Mesendoderm (in vitro differentiated cells): ENCODE results near the gene BAD.

ENCODE experiments used
- DNase-seq: peaks from one replicate; pipeline ENCODE4 v3.0.0; 2013
- H2AK5ac ChIP-seq: 2 replicates; pipeline ENCODE4 v1.6.1; 2013; ENCODE audit warnings: low read length, inconsistent platforms
- H2BK120ac ChIP-seq: 2 replicates; pipeline ENCODE4 v1.6.1; 2013; ENCODE audit warnings: low read depth, mild to moderate bottlenecking, low read length, moderate library complexity, mixed read lengths
- H2BK15ac ChIP-seq: replicated peaks from 2 replicates; pipeline ENCODE4 v1.6.1; 2013; ENCODE audit warnings: low read depth, mild to moderate bottlenecking, moderate library complexity
- H2BK5ac ChIP-seq: 2 replicates; pipeline ENCODE4 v1.6.1; 2013; ENCODE audit warnings: low read length, inconsistent platforms
- H3K18ac ChIP-seq: 2 replicates; pipeline ENCODE4 v1.6.1; 2013; ENCODE audit warnings: mild to moderate bottlenecking, low read length, mixed read lengths
- H3K23ac ChIP-seq: one replicate; pipeline ENCODE4 v1.6.1; 2013; ENCODE audit warnings: low read length
- H3K27ac ChIP-seq: 2 replicates; pipeline ENCODE4 v1.5.1; 2013; ENCODE audit warnings: low read depth, mild to moderate bottlenecking, inconsistent platforms, low read length, moderate library complexity
- H3K27me3 ChIP-seq: 2 replicates; pipeline ENCODE4 v1.6.1; 2013; ENCODE audit warnings: low read length, control low read depth, mild to moderate bottlenecking, inconsistent platforms; ENCODE audit not compliant: insufficient read depth, poor library complexity
- H3K36me3 ChIP-seq: 2 replicates; pipeline ENCODE4 v1.6.1; 2013; ENCODE audit warnings: low read length, inconsistent platforms; ENCODE audit not compliant: control insufficient read depth, insufficient read depth
- H3K4ac ChIP-seq: one replicate; pipeline ENCODE4 v1.6.1; 2013; ENCODE audit warnings: low read depth, mild to moderate bottlenecking, low read length, moderate library complexity
- H3K4me1 ChIP-seq: 2 replicates; pipeline ENCODE4 v1.6.1; 2013; ENCODE audit warnings: low read depth, low read length, inconsistent platforms; ENCODE audit not compliant: control insufficient read depth
- H3K4me2 ChIP-seq: 2 replicates; pipeline ENCODE4 v1.6.1; 2013; ENCODE audit warnings: low read length
- H3K4me3 ChIP-seq: 2 replicates; pipeline ENCODE4 v1.5.1; 2013; ENCODE audit warnings: mild to moderate bottlenecking, low read length
- H3K56ac ChIP-seq: one replicate; pipeline ENCODE4 v1.6.1; 2013; ENCODE audit warnings: low read length
- H3K79me1 ChIP-seq: 2 replicates; pipeline ENCODE4 v1.6.1; 2013; ENCODE audit warnings: low read length, inconsistent platforms
- H3K79me2 ChIP-seq: 2 replicates; pipeline ENCODE4 v1.6.1; 2013; ENCODE audit warnings: mild to moderate bottlenecking, low read length; ENCODE audit not compliant: control insufficient read depth, insufficient read depth
- H3K9ac ChIP-seq: 2 replicates; pipeline ENCODE4 v1.6.1; 2013; ENCODE audit warnings: low read length, inconsistent platforms
- H4K5ac ChIP-seq: one replicate; pipeline ENCODE4 v1.6.1; 2013; ENCODE audit warnings: low read length
- H4K8ac ChIP-seq: one replicate; pipeline ENCODE4 v1.6.1; 2013; ENCODE audit warnings: low read depth, mild to moderate bottlenecking, control low read depth, low read length, moderate library complexity
- WGBS: extraction: QIAGEN DNeasy Blood & Tissue Kit; methylation state at CpG from one replicate; pipeline ENCODE4 v1.1.7; 2013; ENCODE audit warnings: low lambda C conversion rate, missing lambda C conversion rate; ENCODE audit not compliant: insufficient coverage; ENCODE audit errors: extremely low coverage; 5-methylcytosine and 5-hydroxymethylcytosine counted together

BAD gene

DNA sequence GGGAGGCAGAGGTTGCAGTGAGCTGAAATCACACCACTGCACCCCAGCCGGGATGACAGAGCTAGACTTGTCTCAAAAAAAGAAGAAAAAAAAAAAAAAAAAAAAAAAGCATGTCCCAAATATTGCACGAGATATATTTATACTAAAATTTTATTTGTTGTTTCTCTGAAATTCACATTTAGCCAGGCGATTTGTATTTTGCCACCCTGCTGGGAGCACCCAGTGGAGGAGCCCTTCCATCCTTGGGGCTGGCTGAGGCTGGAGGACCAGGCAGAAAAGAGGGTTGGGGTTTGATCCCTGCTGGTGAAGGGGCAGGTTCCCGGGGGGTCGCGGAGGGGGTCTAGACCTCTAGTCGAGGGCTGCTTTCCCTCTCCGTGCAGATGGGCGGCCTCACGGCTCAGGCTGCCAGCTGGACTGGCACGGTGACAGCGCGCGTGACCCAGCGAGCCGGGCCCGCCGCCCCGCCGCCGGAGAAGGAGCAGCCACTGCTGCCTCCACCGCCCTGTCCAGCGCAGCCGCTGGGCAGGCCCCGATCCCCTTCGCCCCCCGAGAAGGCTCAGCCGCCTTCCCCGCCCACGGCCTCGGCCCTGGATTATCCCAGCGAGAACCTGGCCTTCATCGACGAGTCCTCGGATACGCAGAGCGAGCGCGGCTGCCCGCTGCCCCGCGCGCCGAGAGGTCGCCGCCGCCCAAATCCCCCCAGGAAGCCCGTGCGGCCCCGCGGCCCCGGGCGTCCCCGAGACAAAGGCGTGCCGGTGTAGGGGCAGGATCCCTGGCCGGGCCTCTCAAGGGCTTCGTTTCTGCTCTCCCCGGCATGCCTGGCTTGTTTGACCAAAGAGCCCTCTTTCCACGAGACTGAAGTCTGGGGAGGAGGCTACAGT is 14.7 kb upstream of the BAD start:
- no peak overlapping the region for H2BK120ac ChIP-seq
- no peak overlapping the region for H4K8ac ChIP-seq
- H3K79me2 ChIP-seq: no peaks in the 10 kb centered on the region
- peaks cover 58% of the 10 kb centered on the region for H3K27me3 ChIP-seq
- H3K4me3 ChIP-seq: no peak overlapping the region
- no peak overlapping the region for H3K4me2 ChIP-seq
- DNase-seq: no peak
- H3K79me1 ChIP-seq: no peaks in the 10 kb centered on the region
- no peaks in the 10 kb centered on the region for H3K4me1 ChIP-seq
- H3K9ac ChIP-seq: peak overlapping the region; percentile 17
- no peak overlapping the region for H4K5ac ChIP-seq
- no peaks in the 10 kb centered on the region for H3K36me3 ChIP-seq
- H2BK5ac ChIP-seq: no peak overlapping the region
- no peak overlapping the region for H3K23ac ChIP-seq
- peak overlapping the region; percentile 60 for H3K56ac ChIP-seq
- H2BK15ac ChIP-seq: no peak overlapping the region
- H2AK5ac ChIP-seq: no peak overlapping the region
- H3K18ac ChIP-seq: no peak overlapping the region
- no peak overlapping the region for H3K27ac ChIP-seq
- WGBS: no CpG with 5 or more reads among the region's 60 CpGs
- H3K4ac ChIP-seq: no peak overlapping the region

DNA sequence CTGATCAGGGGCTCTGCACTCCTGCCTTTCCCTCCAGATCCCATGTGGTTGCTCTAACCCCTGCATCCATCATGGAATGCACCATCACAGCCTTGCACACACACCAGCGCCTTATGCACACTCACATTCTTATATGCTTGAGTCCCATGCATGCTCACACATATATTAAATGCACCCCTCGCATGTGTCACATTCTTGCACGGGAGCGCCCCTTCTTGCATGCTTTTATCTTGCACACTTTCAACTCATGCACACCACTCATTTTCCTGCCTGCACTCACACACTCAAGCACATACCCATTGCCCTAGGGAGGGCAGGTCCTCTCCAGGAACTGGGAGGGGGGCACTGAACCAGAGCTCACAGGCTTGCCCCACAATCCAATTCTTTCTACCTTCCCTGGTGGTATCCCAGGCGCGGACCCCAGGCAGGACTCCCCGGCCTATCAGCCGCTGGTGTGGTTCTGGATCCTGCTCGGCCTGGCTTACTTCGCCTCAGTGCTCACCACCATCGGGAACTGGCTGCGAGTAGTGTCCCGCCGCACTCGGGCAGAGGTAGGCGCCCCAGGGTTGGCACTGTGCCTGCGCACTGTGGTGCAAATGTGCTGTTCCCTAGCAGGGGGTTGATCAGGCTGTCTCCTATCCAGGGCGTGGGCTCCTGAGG is 13.4 kb upstream of the BAD start:
- Histone ChIP-seq H3K36me3 (no peaks in the 10 kb centered on the region), H3K9ac (no peak overlapping the region), H3K27ac (no peak overlapping the region), H4K8ac (no peak overlapping the region), H2AK5ac (no peak overlapping the region), H3K4me2 (no peak overlapping the region), H3K79me2 (no peaks in the 10 kb centered on the region), H4K5ac (no peak overlapping the region), H2BK15ac (no peak overlapping the region), H3K79me1 (no peaks in the 10 kb centered on the region), H2BK5ac (no peak overlapping the region), H3K27me3 (peaks cover 69% of the 10 kb centered on the region), H3K4ac (no peak overlapping the region), H3K4me1 (no peaks in the 10 kb centered on the region), H3K4me3 (no peak overlapping the region), H3K18ac (no peak overlapping the region), H3K23ac (no peak overlapping the region), H2BK120ac (no peak overlapping the region), H3K56ac (no peak overlapping the region)
- DNase-seq: no peak
- WGBS: no CpG with 5 or more reads among the region's 18 CpGs

DNA sequence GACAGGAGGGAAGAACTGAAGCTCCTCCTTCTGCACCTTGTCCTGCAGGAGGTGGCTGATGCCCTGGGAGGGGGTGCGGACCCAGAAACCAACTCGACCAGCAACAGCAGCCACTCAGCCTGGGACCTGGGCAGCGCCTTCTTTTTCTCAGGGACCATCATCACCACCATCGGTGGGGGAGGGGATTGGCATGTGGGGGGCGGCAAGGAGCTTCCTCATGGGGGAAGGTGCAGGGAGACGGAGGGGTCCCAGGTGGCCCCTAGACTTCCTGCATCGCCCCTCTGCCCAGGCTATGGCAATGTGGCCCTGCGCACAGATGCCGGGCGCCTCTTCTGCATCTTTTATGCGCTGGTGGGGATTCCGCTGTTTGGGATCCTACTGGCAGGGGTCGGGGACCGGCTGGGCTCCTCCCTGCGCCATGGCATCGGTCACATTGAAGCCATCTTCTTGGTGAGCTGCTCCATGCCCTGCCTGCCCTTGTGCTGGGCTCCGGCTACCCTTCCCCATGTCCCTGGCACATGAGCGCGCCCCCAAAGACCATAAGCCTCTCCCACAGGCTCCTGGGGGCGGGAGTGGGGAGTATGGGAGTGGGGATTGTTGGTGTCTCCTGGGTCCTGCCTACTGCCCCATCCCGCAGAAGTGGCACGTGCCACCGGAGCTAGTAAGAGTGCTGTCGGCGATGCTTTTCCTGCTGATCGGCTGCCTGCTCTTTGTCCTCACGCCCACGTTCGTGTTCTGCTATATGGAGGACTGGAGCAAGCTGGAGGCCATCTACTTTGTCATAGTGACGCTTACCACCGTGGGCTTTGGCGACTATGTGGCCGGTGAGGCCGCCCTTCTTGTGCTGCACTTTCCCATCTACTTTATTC is 12.6 kb upstream of the BAD start:
- Histone ChIP-seq H3K79me1 (no peaks in the 10 kb centered on the region), H2AK5ac (no peak overlapping the region), H4K8ac (no peak overlapping the region), H3K79me2 (no peaks in the 10 kb centered on the region), H3K4me2 (no peak overlapping the region), H3K23ac (no peak overlapping the region), H4K5ac (no peak overlapping the region), H3K27ac (no peak overlapping the region), H3K27me3 (peaks cover 77% of the 10 kb centered on the region), H3K56ac (no peak overlapping the region), H3K9ac (no peak overlapping the region), H3K4me3 (no peak overlapping the region), H2BK5ac (no peak overlapping the region), H3K36me3 (no peaks in the 10 kb centered on the region), H3K4ac (no peak overlapping the region), H3K18ac (no peak overlapping the region), H2BK15ac (no peak overlapping the region), H3K4me1 (no peaks in the 10 kb centered on the region), H2BK120ac (no peak overlapping the region)
- DNase-seq: no peak
- WGBS: no CpG with 5 or more reads among the region's 34 CpGs

DNA sequence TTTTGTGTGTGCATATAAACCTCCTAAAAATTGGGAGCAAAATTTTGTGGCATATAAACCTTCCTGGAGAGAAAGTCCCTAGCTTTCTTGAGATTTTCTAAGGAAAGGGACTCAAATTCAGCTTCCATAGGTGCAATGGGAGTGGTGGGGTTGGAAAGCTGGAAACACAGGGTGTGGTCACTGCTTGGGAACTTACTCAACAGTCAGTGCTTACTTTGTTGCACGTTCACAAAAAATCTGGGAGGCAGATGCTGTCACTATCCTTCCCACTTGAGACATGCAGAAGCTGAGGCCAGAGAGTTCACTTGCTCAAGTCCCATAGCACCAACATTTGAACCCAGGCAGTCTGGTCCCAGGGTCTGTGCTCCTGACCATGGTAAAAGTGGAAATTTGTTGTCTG is 11.8 kb upstream of the BAD start:
- H3K4me3 ChIP-seq: no peak overlapping the region
- H3K18ac ChIP-seq: no peak overlapping the region
- H2BK15ac ChIP-seq: no peak overlapping the region
- no peaks in the 10 kb centered on the region for H3K36me3 ChIP-seq
- H4K5ac ChIP-seq: no peak overlapping the region
- no peak overlapping the region for H3K9ac ChIP-seq
- no peaks in the 10 kb centered on the region for H3K4me1 ChIP-seq
- no peak overlapping the region for H3K4ac ChIP-seq
- no peak overlapping the region for H2AK5ac ChIP-seq
- H3K27ac ChIP-seq: no peak overlapping the region
- H4K8ac ChIP-seq: no peak overlapping the region
- no CpG with 5 or more reads among the region's 1 CpG for WGBS
- H3K4me2 ChIP-seq: no peak overlapping the region
- H3K23ac ChIP-seq: no peak overlapping the region
- no peak overlapping the region for H3K56ac ChIP-seq
- DNase-seq: no peak
- peaks cover 85% of the 10 kb centered on the region for H3K27me3 ChIP-seq
- no peaks in the 10 kb centered on the region for H3K79me2 ChIP-seq
- H3K79me1 ChIP-seq: no peaks in the 10 kb centered on the region
- H2BK120ac ChIP-seq: no peak overlapping the region
- H2BK5ac ChIP-seq: no peak overlapping the region

DNA sequence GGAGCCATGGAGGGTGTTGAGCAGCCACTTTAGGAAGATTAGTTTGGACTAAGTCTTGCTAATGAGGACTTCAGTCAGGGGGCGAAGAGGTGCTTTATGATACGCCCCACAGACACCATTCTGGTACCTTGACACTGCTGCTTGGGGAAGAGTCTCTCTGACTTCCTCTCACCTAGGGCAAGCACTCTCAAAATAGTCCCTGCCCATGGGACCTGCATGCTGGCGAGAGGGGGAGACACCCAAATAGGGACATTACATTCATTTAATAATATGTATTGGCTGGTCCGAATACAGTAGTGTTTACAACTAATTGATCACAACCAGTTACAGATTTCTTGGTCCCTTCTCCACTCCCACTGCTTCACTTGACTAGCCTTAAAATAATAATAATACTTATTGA is 11.3 kb upstream of the BAD start:
- no peak for DNase-seq
- H2BK120ac ChIP-seq: no peak overlapping the region
- peaks cover 89% of the 10 kb centered on the region for H3K27me3 ChIP-seq
- no peak overlapping the region for H3K56ac ChIP-seq
- no peak overlapping the region for H3K23ac ChIP-seq
- H3K9ac ChIP-seq: no peak overlapping the region
- H3K36me3 ChIP-seq: no peaks in the 10 kb centered on the region
- H4K5ac ChIP-seq: no peak overlapping the region
- H3K4ac ChIP-seq: no peak overlapping the region
- WGBS: no CpG with 5 or more reads among the region's 4 CpGs
- H2BK15ac ChIP-seq: no peak overlapping the region
- no peak overlapping the region for H2AK5ac ChIP-seq
- H3K27ac ChIP-seq: no peak overlapping the region
- H2BK5ac ChIP-seq: no peak overlapping the region
- no peaks in the 10 kb centered on the region for H3K79me1 ChIP-seq
- no peak overlapping the region for H3K18ac ChIP-seq
- H3K4me3 ChIP-seq: no peak overlapping the region
- H3K4me1 ChIP-seq: no peaks in the 10 kb centered on the region
- no peak overlapping the region for H3K4me2 ChIP-seq
- H3K79me2 ChIP-seq: no peaks in the 10 kb centered on the region
- H4K8ac ChIP-seq: no peak overlapping the region
